ENCODE data around the gene AGPAT2.

AGPAT2 gene

GRCh38 chr9:136671646-136672430 lies 15.4 kb downstream of the AGPAT2 start:
- peak; percentile 11 for DNase-seq

- DNase-seq = no peak
Measured at GRCh38 chr9:136671254-136671614, 16.0 kb downstream of the AGPAT2 start.

- no peak for DNase-seq
Measured at GRCh38 chr9:136670576-136671253, 16.5 kb downstream of the AGPAT2 start.

GRCh38 chr9:136669791-136670464 lies 17.3 kb downstream of the AGPAT2 start:
- no peak for DNase-seq

GRCh38 chr9:136668983-136669790 lies 18.1 kb downstream of the AGPAT2 start:
- DNase-seq = no peak

- no peak for DNase-seq
Measured at GRCh38 chr9:136667940-136668760, 19.1 kb downstream of the AGPAT2 start.

GRCh38 chr9:136667214-136667939 lies 19.9 kb downstream of the AGPAT2 start:
- DNase-seq = no peak

- DNase-seq = no peak
Measured at GRCh38 chr9:136666372-136667213, 20.7 kb downstream of the AGPAT2 start.

GRCh38 chr9:136665704-136666371 lies 21.4 kb downstream of the AGPAT2 start:
- no peak for DNase-seq

GRCh38 chr9:136665111-136665703 lies 22.1 kb downstream of the AGPAT2 start:
- no peak for DNase-seq

GRCh38 chr9:136664000-136664915 lies 23.0 kb downstream of the AGPAT2 start:
- no peak for DNase-seq

GRCh38 chr9:136662656-136663581 lies 24.3 kb downstream of the AGPAT2 start, which contains the start of gene EGFL7:
Gene EGFL7 (plus strand): TSS chr9:136662916. CDS start chr9:136668283, 5,367 bp downstream.
- DNase-seq = no peak

- DNase-seq = no peak
Measured at GRCh38 chr9:136662326-136662655, 25.0 kb downstream of the AGPAT2 start.

- DNase-seq = no peak
Measured at GRCh38 chr9:136661641-136662325, 25.5 kb downstream of the AGPAT2 start.

- no peak for DNase-seq
Measured at GRCh38 chr9:136660971-136661550, 26.2 kb downstream of the AGPAT2 start.
